ENCODE results near the gene AUP1. TPM values are rescaled to one million over a fixed set of nuclear protein-coding genes. Genes with fewer than 3 reads are reported as not detected.
A peak's percentile ranks its signal among the peaks of the same experiment; 100 is the strongest.

The AUP1 gene
- total and polyA plus RNA-seq, 11 donors = 33.6 to 168 (median 56.4) TPM

- ATAC-seq (peak; percentile 98 to 99 (median 98)), DNase-seq (peak; percentile 96 to 97 (median 97))
- no peaks in the 10 kb centered on the region for H3K9me3 ChIP-seq
- WGBS, 4 donors = 1% methylated on average over 40 to 50 of the region's 50 CpGs
- peaks cover 0 to 60% (median 50%) of the 10 kb centered on the region in 9 donors for H3K36me3 ChIP-seq
- H3K4me3 ChIP-seq = peak within 1 kb of the TSS; percentile 71 to 98 (median 88)
- H3K4me1 ChIP-seq = peaks cover 5 to 31% (median 25%) of the 10 kb centered on the region in 12 donors
- intact Hi-C loops (cut with DNase I) = loop anchor here (1.0 to 5.0 kb wide), 12 partner anchors 24 to 106 kb away; partner anchors contain the start of genes AUP1 (in 3 of the 10), HTRA2 (in 3 of the 10), INO80B (in 3 of the 10) and PCGF1 (in 2 of the 10)
- peak in 1 of 2 donors; percentile 37 for TF ChIP-seq POLR2A (IDR thresholded peaks at IDR 0.05)
- TF ChIP-seq CTCF (IDR thresholded peaks at IDR 0.05) = peak; percentile 77 to 97 (median 88)
- peak within 1 kb of the TSS; percentile 73 to 97 (median 92) for H3K27ac ChIP-seq
- no peaks in the 10 kb centered on the region for H3K27me3 ChIP-seq
Measured at GRCh38 chr2:74482801-74483674, 46.5 kb downstream of the AUP1 start, which contains the start of the genes CCDC142 and TTC31. CCDC142 (minus strand) TSS chr2:74482998; CDS start chr2:74482837, 161 bp downstream. TTC31 (plus strand) TSS chr2:74483081; CDS start chr2:74483096, 15 bp downstream.

- Histone ChIP-seq H3K9me3 (no peaks in the 10 kb centered on the region), H3K4me3 (peak overlapping the region; percentile 71 to 98 (median 88)), H3K4me1 (peaks cover 5 to 34% (median 25%) of the 10 kb centered on the region in 12 donors), H3K36me3 (peaks cover 0 to 59% (median 50%) of the 10 kb centered on the region in 9 donors), H3K27me3 (no peaks in the 10 kb centered on the region), H3K27ac (peak overlapping the region; percentile 73 to 97 (median 92))
- TF ChIP-seq CTCF (IDR thresholded peaks at IDR 0.05) (no peak), POLR2A (IDR thresholded peaks at IDR 0.05) (no peak)
- WGBS, 4 donors = 1 to 2% (median 1%) methylated on average over 36 to 80 of the region's 80 CpGs
- intact Hi-C loops (cut with DNase I) = loop anchor here in 6 of 10 donors (1.0 to 5.0 kb wide), 9 partner anchors 25 to 107 kb away; partner anchors contain the start of genes INO80B (in 2 of the 6) and PCGF1 (in 1 of the 6)
- peak in 1 of 5 donors; percentile 85 for DNase-seq
- peak; percentile 12 to 72 (median 68) for ATAC-seq
Measured at GRCh38 chr2:74481961-74482800, 47.3 kb downstream of the AUP1 start.

GRCh38 chr2:74481431-74481830, 48.1 kb downstream of the AUP1 start:
- no peak for TF ChIP-seq POLR2A (IDR thresholded peaks at IDR 0.05)
- TF ChIP-seq CTCF (IDR thresholded peaks at IDR 0.05) = no peak
- Histone ChIP-seq H3K4me3 (peak overlapping the region; percentile 71 to 98 (median 88)), H3K36me3 (peaks cover 0 to 57% (median 45%) of the 10 kb centered on the region in 9 donors), H3K4me1 (peaks cover 5 to 42% (median 25%) of the 10 kb centered on the region in 12 donors), H3K27ac (peak overlapping the region in 6 of 12 donors; percentile 87 to 97 (median 89)), H3K27me3 (no peaks in the 10 kb centered on the region), H3K9me3 (no peaks in the 10 kb centered on the region)
- WGBS, 4 donors = 47 to 69% (median 61%) methylated on average over 3 of the region's 3 CpGs
- intact Hi-C loops (cut with DNase I) = loop anchor here in 2 of 10 donors (5.0 kb wide), 2 partner anchors 51 to 106 kb away; no protein-coding TSS in a partner anchor
- ATAC-seq (no peak), DNase-seq (no peak)

Other genes with a start within 250 kb of the AUP1 start
- 1 to 10 TPM in 7 of 9 donors, under 1 TPM in 2; 0.36 to 4.1 (median 1.6) TPM for gene SLC4A5, start 186.3 kb downstream of the AUP1 start, total RNA-seq
- 1 to 10 TPM in 1 of 2 donors, under 1 TPM in 1; 0.72 to 1.2 TPM for gene SLC4A5, start 186.3 kb downstream of the AUP1 start, polyA plus RNA-seq
- 100 to 1,000 TPM; 129 to 376 (median 211) TPM for gene DCTN1, start 149.4 kb downstream of the AUP1 start, total RNA-seq
- 100 to 1,000 TPM; 149 to 171 TPM for gene DCTN1, start 149.4 kb downstream of the AUP1 start, polyA plus RNA-seq
- gene C2orf81, start 108.1 kb downstream of the AUP1 start, total RNA-seq = 1 to 10 TPM in 3 of 9 donors, under 1 TPM in 6; 0.48 to 2.3 (median 0.85) TPM
- 1 to 10 TPM in 1 of 2 donors, under 1 TPM in 1; 0.91 to 1.1 TPM for gene C2orf81, start 108.1 kb downstream of the AUP1 start, polyA plus RNA-seq
- 1 to 10 TPM; 1.5 to 5.1 (median 3.0) TPM for gene WDR54, start 108.0 kb downstream of the AUP1 start, total RNA-seq
- 1 to 10 TPM; 1.4 to 6.5 TPM for gene WDR54, start 108.0 kb downstream of the AUP1 start, polyA plus RNA-seq
- 10 to 100 TPM; 10.9 to 19.6 (median 15.3) TPM for gene RTKN, start 87.8 kb downstream of the AUP1 start, total RNA-seq
- 10 to 100 TPM; 18.0 to 27.6 TPM for gene RTKN, start 87.8 kb downstream of the AUP1 start, polyA plus RNA-seq
- 10 to 100 TPM; 11.7 to 29.2 (median 21.3) TPM for gene INO80B, start 74.6 kb downstream of the AUP1 start, total RNA-seq
- gene INO80B, start 74.6 kb downstream of the AUP1 start, polyA plus RNA-seq = 10 to 100 TPM; 26.1 to 28.5 TPM
- 10 to 100 TPM; 32.7 to 58.4 (median 42.4) TPM for gene WBP1, start 71.3 kb downstream of the AUP1 start, total RNA-seq
- 10 to 100 TPM; 29.0 to 44.2 TPM for gene WBP1, start 71.3 kb downstream of the AUP1 start, polyA plus RNA-seq
- 10 to 100 TPM; 17.3 to 31.9 (median 22.8) TPM for gene MOGS, start 64.3 kb downstream of the AUP1 start, total RNA-seq
- 10 to 100 TPM; 15.8 to 34.4 TPM for gene MOGS, start 64.3 kb downstream of the AUP1 start, polyA plus RNA-seq
- 100 to 1,000 TPM in 7 of 9 donors, 10 to 100 TPM in 2; 64.9 to 180 (median 140) TPM for gene MRPL53, start 57.0 kb downstream of the AUP1 start, total RNA-seq
- gene MRPL53, start 57.0 kb downstream of the AUP1 start, polyA plus RNA-seq = 100 to 1,000 TPM in 1 of 2 donors, 10 to 100 TPM in 1; 77.6 to 128 TPM
- 10 to 100 TPM in 1 of 9 donors, 1 to 10 TPM in 8; 4.4 to 13.4 (median 7.1) TPM for gene CCDC142, start 46.7 kb downstream of the AUP1 start, total RNA-seq
- gene CCDC142, start 46.7 kb downstream of the AUP1 start, polyA plus RNA-seq = 1 to 10 TPM; 5.8 to 6.4 TPM
- 10 to 100 TPM in 4 of 9 donors, 1 to 10 TPM in 5; 7.1 to 14.2 (median 10.0) TPM for gene TTC31, start 46.6 kb downstream of the AUP1 start, total RNA-seq
- 10 to 100 TPM in 1 of 2 donors, 1 to 10 TPM in 1; 8.8 to 13.2 TPM for gene TTC31, start 46.6 kb downstream of the AUP1 start, polyA plus RNA-seq
- gene LBX2, start 30.1 kb downstream of the AUP1 start, total RNA-seq = 1 to 10 TPM in 2 of 9 donors, under 1 TPM in 5, not detected in 2; 0.14 to 1.7 (median 0.72) TPM
- under 1 TPM; 0.27 to 0.67 TPM for gene LBX2, start 30.1 kb downstream of the AUP1 start, polyA plus RNA-seq
- gene PCGF1, start 22.0 kb downstream of the AUP1 start, total RNA-seq = 10 to 100 TPM; 10.6 to 22.3 (median 16.5) TPM
- 10 to 100 TPM; 22.5 to 24.9 TPM for gene PCGF1, start 22.0 kb downstream of the AUP1 start, polyA plus RNA-seq
- not detected for gene TLX2, start 15.3 kb downstream of the AUP1 start, total RNA-seq
- gene TLX2, start 15.3 kb downstream of the AUP1 start, polyA plus RNA-seq = not detected
- gene DQX1, start 3.5 kb downstream of the AUP1 start, total RNA-seq = not detected
- not detected for gene DQX1, start 3.5 kb downstream of the AUP1 start, polyA plus RNA-seq
- gene HTRA2, start 227 bp upstream of the AUP1 start, total RNA-seq = 10 to 100 TPM; 23.6 to 32.0 (median 24.8) TPM
- gene HTRA2, start 227 bp upstream of the AUP1 start, polyA plus RNA-seq = 10 to 100 TPM; 24.5 to 45.4 TPM
- 1 to 10 TPM; 1.6 to 8.7 (median 3.0) TPM for gene LOXL3, start 24.2 kb upstream of the AUP1 start, total RNA-seq
- gene LOXL3, start 24.2 kb upstream of the AUP1 start, polyA plus RNA-seq = 1 to 10 TPM; 1.5 to 3.5 TPM
- gene DOK1, start 25.0 kb upstream of the AUP1 start, total RNA-seq = 10 to 100 TPM in 1 of 9 donors, 1 to 10 TPM in 8; 2.6 to 11.6 (median 4.8) TPM
- 1 to 10 TPM; 2.4 to 6.0 TPM for gene DOK1, start 25.0 kb upstream of the AUP1 start, polyA plus RNA-seq
- gene M1AP, start 118.6 kb upstream of the AUP1 start, total RNA-seq = under 1 TPM in 3 of 9 donors, not detected in 6; 0.21 to 0.88 (median 0.79) TPM
- gene M1AP, start 118.6 kb upstream of the AUP1 start, polyA plus RNA-seq = under 1 TPM; 0.07 to 0.08 TPM
- gene SEMA4F, start 124.5 kb upstream of the AUP1 start, total RNA-seq = 1 to 10 TPM; 2.2 to 4.9 (median 3.5) TPM
- 1 to 10 TPM in 1 of 2 donors, under 1 TPM in 1; 0.95 to 2.8 TPM for gene SEMA4F, start 124.5 kb upstream of the AUP1 start, polyA plus RNA-seq

Data from heart left ventricle (tissue), 16 donors.